HG03108 (cell line): Measurements from ENCODE around the gene RIOX2.
"Not testable (repeated sequence)": the region's sequence is repeated elsewhere in the genome, so short reads cannot be mapped to it uniquely, and the experiment has no call there.

ENCODE experiments used
- ATAC-seq: cut with Tn5 transposase; IDR thresholded peaks from one replicate; pipeline ENCODE4 v1.9.1; 2021; ENCODE audit warnings: moderate library complexity; ENCODE audit not compliant: unreplicated experiment

RIOX2 gene

GRCh38 chr3:97916576-97916975 is 55.7 kb downstream of the RIOX2 start:
- ATAC-seq: no peak

- no peak for ATAC-seq
These were observed 57.8 kb downstream of the RIOX2 start for GRCh38 chr3:97914388-97914787.

GRCh38 chr3:97911459-97911858 is 60.8 kb downstream of the RIOX2 start:
- ATAC-seq: no peak

- no peak for ATAC-seq
These were observed 61.3 kb downstream of the RIOX2 start for GRCh38 chr3:97910931-97911351.

GRCh38 chr3:97910236-97910831 is 61.9 kb downstream of the RIOX2 start:
- ATAC-seq: not testable (repeated sequence)

GRCh38 chr3:97909830-97910229 is 62.4 kb downstream of the RIOX2 start:
- ATAC-seq: not testable (repeated sequence)

- no peak for ATAC-seq
These were observed 70.7 kb downstream of the RIOX2 start for GRCh38 chr3:97901313-97902248.

GRCh38 chr3:97899331-97899730 is 72.9 kb downstream of the RIOX2 start:
- no peak for ATAC-seq

- ATAC-seq: no peak
These were observed 75.7 kb downstream of the RIOX2 start for GRCh38 chr3:97896547-97896946.

- no peak for ATAC-seq
These were observed 76.1 kb downstream of the RIOX2 start for GRCh38 chr3:97896129-97896528.

- peak; percentile 61 for ATAC-seq
These were observed 77.0 kb downstream of the RIOX2 start for GRCh38 chr3:97895216-97895615.

- no peak for ATAC-seq
These were observed 79.4 kb downstream of the RIOX2 start for GRCh38 chr3:97892852-97893251.
